ENCODE results near the gene MMP10.

Gene MMP10

GRCh38 chr11:102781676-102782075, 1.2 kb upstream of the MMP10 start:
- Histone ChIP-seq H3K79me2 (ENCODE audit: insufficient read depth, low read length) (no peaks in the 10 kb centered on the region), H3K9me3 (ENCODE audit: insufficient read depth, low read depth, low read length) (no peaks in the 10 kb centered on the region), H3K9me2 (replicated peaks; ENCODE audit: low read depth, low read length) (no peaks in the 10 kb centered on the region), H3K9ac (ENCODE audit: low read depth, low read length, poor library complexity, severe bottlenecking) (no peak overlapping the region), H3K36me3 (ENCODE audit: insufficient read depth, low read length) (no peaks in the 10 kb centered on the region), H3K4me1 (ENCODE audit: insufficient read depth, low read length, poor library complexity, severe bottlenecking) (no peaks in the 10 kb centered on the region), H3K27me3 (ENCODE audit: insufficient read depth, low read length, poor library complexity, severe bottlenecking) (no peaks in the 10 kb centered on the region), H4K20me1 (ENCODE audit: insufficient read depth, low read length, poor library complexity, severe bottlenecking) (no peaks in the 10 kb centered on the region), H3F3A (ENCODE audit: low read depth) (no peaks in the 10 kb centered on the region), H2AFZ (ENCODE audit: low read length) (no peak overlapping the region), H3K4me2 (ENCODE audit: low read depth, low read length, poor library complexity, severe bottlenecking) (no peak overlapping the region), H3K4me3 (ENCODE audit: low read length, poor library complexity, severe bottlenecking) (no peak overlapping the region)
- TF ChIP-seq CTCF (conservative IDR thresholded peaks at IDR 0.05; ENCODE audit: low read length) (no peak), EZH2phosphoT487 (IDR thresholded peaks at IDR 0.05; ENCODE audit: borderline replicate concordance) (no peak)

GRCh38 chr11:102776454-102776853, 4.0 kb downstream of the MMP10 start:
- H3K4me1 ChIP-seq (ENCODE audit: insufficient read depth, low read length, poor library complexity, severe bottlenecking), result no peaks in the 10 kb centered on the region
- no peaks in the 10 kb centered on the region for H3K9me3 ChIP-seq (ENCODE audit: insufficient read depth, low read depth, low read length)
- no peaks in the 10 kb centered on the region for H3K27me3 ChIP-seq (ENCODE audit: insufficient read depth, low read length, poor library complexity, severe bottlenecking)
- no peak overlapping the region for H3K9ac ChIP-seq (ENCODE audit: low read depth, low read length, poor library complexity, severe bottlenecking)
- H4K20me1 ChIP-seq (ENCODE audit: insufficient read depth, low read length, poor library complexity, severe bottlenecking), result no peaks in the 10 kb centered on the region
- H3K79me2 ChIP-seq (ENCODE audit: insufficient read depth, low read length), result no peaks in the 10 kb centered on the region
- no peaks in the 10 kb centered on the region for H3K9me2 ChIP-seq (replicated peaks; ENCODE audit: low read depth, low read length)
- no peak overlapping the region for H3K4me3 ChIP-seq (ENCODE audit: low read length, poor library complexity, severe bottlenecking)
- H3F3A ChIP-seq (ENCODE audit: low read depth), result no peaks in the 10 kb centered on the region
- TF ChIP-seq CTCF (conservative IDR thresholded peaks at IDR 0.05; ENCODE audit: low read length) (no peak), EZH2phosphoT487 (IDR thresholded peaks at IDR 0.05; ENCODE audit: borderline replicate concordance) (no peak)
- H3K4me2 ChIP-seq (ENCODE audit: low read depth, low read length, poor library complexity, severe bottlenecking), result no peak overlapping the region
- H3K36me3 ChIP-seq (ENCODE audit: insufficient read depth, low read length), result no peaks in the 10 kb centered on the region
- no peak overlapping the region for H2AFZ ChIP-seq (ENCODE audit: low read length)

- no peak for TF ChIP-seq CTCF (conservative IDR thresholded peaks at IDR 0.05; ENCODE audit: low read length)
- no peak for TF ChIP-seq EZH2phosphoT487 (IDR thresholded peaks at IDR 0.05; ENCODE audit: borderline replicate concordance)
- H3K79me2 ChIP-seq (ENCODE audit: insufficient read depth, low read length), result no peaks in the 10 kb centered on the region
Observed at GRCh38 chr11:102773386-102773785, 7.0 kb downstream of the MMP10 start.

More at GRCh38 chr11:102773386-102773785, 7.0 kb downstream of the MMP10 start:
- no peaks in the 10 kb centered on the region for H3K36me3 ChIP-seq (ENCODE audit: insufficient read depth, low read length)
- no peaks in the 10 kb centered on the region for H3K9me2 ChIP-seq (replicated peaks; ENCODE audit: low read depth, low read length)
- H2AFZ ChIP-seq (ENCODE audit: low read length), result no peak overlapping the region
- H3K4me1 ChIP-seq (ENCODE audit: insufficient read depth, low read length, poor library complexity, severe bottlenecking), result no peaks in the 10 kb centered on the region
- H4K20me1 ChIP-seq (ENCODE audit: insufficient read depth, low read length, poor library complexity, severe bottlenecking), result no peaks in the 10 kb centered on the region
- H3K9me3 ChIP-seq (ENCODE audit: insufficient read depth, low read depth, low read length), result no peaks in the 10 kb centered on the region
- H3F3A ChIP-seq (ENCODE audit: low read depth), result no peaks in the 10 kb centered on the region
- H3K27me3 ChIP-seq (ENCODE audit: insufficient read depth, low read length, poor library complexity, severe bottlenecking), result no peaks in the 10 kb centered on the region
- H3K4me2 ChIP-seq (ENCODE audit: low read depth, low read length, poor library complexity, severe bottlenecking), result no peak overlapping the region
- H3K4me3 ChIP-seq (ENCODE audit: low read length, poor library complexity, severe bottlenecking), result no peak overlapping the region
- H3K9ac ChIP-seq (ENCODE audit: low read depth, low read length, poor library complexity, severe bottlenecking), result no peak overlapping the region

All from Loucy (cell line).